ENCODE measurements around the gene NFATC4. TPM values are rescaled to one million over a fixed set of nuclear protein-coding genes. Genes with fewer than 3 reads are reported as not detected.

NFATC4 gene
- total RNA-seq, 1 experiment from 2014 or later, result 60.7 TPM

GRCh38 chr14:24422694-24423601 lies 55.0 kb downstream of the NFATC4 start:
- H3K27ac Mint-ChIP-seq, result no peak overlapping the region
- no peak overlapping the region for H3K4me3 Mint-ChIP-seq
- H3K36me3 Mint-ChIP-seq, result no peaks in the 10 kb centered on the region
- DNase-seq (ENCODE audit: low spot score) (no peak), ATAC-seq (no peak)
- peaks cover 11% of the 10 kb centered on the region for H3K4me1 Mint-ChIP-seq
- POLR2A ChIA-PET, result no interaction called here
- CTCF ChIA-PET, result interaction anchor here (1.7 to 11.4 kb wide), 4 partner anchors 9 to 89 kb away, joined by 4 to 518 read pairs (median 12); partner anchors contain the start of genes ADCY4 and RIPK3
- TF ChIP-seq ZNF219 (CRISPR knock-in tag; IDR thresholded peaks at IDR 0.05; ENCODE audit: borderline replicate concordance) (no peak), PREB (CRISPR knock-in tag; IDR thresholded peaks at IDR 0.05; ENCODE audit: borderline replicate concordance) (no peak; the same call in 1 of the 2 replicates), ZMAT4 (CRISPR knock-in tag; IDR thresholded peaks at IDR 0.05) (no peak), STAT6 (CRISPR knock-in tag; conservative IDR thresholded peaks at IDR 0.05; ENCODE audit: low read depth) (no peak), ESRRA (CRISPR knock-in tag; IDR thresholded peaks at IDR 0.05; ENCODE audit: borderline replicate concordance) (no peak), FOXP1 (CRISPR knock-in tag; IDR thresholded peaks at IDR 0.05; ENCODE audit: borderline replicate concordance) (no peak), ARID4B (CRISPR knock-in tag; IDR thresholded peaks at IDR 0.05; ENCODE audit: borderline replicate concordance) (no peak), NR1H2 (CRISPR knock-in tag; IDR thresholded peaks at IDR 0.05) (no peak), ELF4 (CRISPR knock-in tag; IDR thresholded peaks at IDR 0.05; ENCODE audit: low read depth) (no peak), ZNF138 (CRISPR knock-in tag; conservative IDR thresholded peaks at IDR 0.05) (no peak)
- TF ChIP-seq, protein P1, sequence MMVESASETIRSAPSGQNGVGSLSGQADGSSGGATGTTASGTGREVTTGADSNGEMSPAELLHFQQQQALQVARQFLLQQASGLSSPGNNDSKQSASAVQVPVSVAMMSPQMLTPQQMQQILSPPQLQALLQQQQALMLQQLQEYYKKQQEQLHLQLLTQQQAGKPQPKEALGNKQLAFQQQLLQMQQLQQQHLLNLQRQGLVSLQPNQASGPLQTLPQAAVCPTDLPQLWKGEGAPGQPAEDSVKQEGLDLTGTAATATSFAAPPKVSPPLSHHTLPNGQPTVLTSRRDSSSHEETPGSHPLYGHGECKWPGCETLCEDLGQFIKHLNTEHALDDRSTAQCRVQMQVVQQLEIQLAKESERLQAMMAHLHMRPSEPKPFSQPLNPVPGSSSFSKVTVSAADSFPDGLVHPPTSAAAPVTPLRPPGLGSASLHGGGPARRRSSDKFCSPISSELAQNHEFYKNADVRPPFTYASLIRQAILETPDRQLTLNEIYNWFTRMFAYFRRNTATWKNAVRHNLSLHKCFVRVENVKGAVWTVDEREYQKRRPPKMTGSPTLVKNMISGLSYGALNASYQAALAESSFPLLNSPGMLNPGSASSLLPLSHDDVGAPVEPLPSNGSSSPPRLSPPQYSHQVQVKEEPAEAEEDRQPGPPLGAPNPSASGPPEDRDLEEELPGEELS (CRISPR knock-in tag; IDR thresholded peaks at IDR 0.05), result no peak
- TF ChIP-seq, protein P2, sequence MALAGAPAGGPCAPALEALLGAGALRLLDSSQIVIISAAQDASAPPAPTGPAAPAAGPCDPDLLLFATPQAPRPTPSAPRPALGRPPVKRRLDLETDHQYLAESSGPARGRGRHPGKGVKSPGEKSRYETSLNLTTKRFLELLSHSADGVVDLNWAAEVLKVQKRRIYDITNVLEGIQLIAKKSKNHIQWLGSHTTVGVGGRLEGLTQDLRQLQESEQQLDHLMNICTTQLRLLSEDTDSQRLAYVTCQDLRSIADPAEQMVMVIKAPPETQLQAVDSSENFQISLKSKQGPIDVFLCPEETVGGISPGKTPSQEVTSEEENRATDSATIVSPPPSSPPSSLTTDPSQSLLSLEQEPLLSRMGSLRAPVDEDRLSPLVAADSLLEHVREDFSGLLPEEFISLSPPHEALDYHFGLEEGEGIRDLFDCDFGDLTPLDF (CRISPR knock-in tag; IDR thresholded peaks at IDR 0.05), result no peak
- TF ChIP-seq, protein P3, sequence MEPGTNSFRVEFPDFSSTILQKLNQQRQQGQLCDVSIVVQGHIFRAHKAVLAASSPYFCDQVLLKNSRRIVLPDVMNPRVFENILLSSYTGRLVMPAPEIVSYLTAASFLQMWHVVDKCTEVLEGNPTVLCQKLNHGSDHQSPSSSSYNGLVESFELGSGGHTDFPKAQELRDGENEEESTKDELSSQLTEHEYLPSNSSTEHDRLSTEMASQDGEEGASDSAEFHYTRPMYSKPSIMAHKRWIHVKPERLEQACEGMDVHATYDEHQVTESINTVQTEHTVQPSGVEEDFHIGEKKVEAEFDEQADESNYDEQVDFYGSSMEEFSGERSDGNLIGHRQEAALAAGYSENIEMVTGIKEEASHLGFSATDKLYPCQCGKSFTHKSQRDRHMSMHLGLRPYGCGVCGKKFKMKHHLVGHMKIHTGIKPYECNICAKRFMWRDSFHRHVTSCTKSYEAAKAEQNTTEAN (CRISPR knock-in tag; IDR thresholded peaks at IDR 0.05), result no peak
- no peaks in the 10 kb centered on the region for H3K9me3 Mint-ChIP-seq
- peaks cover 36% of the 10 kb centered on the region for H3K27me3 Mint-ChIP-seq (ENCODE audit: low read depth)
